HG03066 (cell line): Measurements from ENCODE around the gene CFTR.
"Not testable (repeated sequence)": the region's sequence is repeated elsewhere in the genome, so short reads cannot be mapped to it uniquely, and the experiment has no call there.

Experiments used
- ATAC-seq: cut with Tn5 transposase; IDR thresholded peaks from one replicate; pipeline ENCODE4 v1.9.1; 2021; ENCODE audit warnings: low read depth; ENCODE audit not compliant: unreplicated experiment

The CFTR gene

DNA sequence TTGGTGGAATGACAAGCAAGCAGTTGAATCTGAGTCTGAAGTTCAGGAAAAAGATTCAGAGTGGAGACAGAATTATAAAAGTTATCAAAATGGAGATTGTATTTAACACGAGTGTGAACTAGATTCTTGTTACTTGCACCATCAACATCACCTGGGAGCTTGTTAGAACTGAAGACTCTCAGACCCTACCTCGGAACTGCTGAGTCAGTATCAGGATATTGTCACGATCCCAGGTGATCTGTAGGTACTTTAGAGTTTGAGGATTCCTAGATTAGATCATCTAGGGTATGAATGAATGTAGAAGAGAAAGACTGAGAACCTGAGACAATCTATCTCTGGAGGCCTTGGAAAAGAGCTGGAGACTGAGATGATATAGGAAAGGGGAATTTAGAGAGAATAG lies 199.3 kb downstream of the CFTR start:
- ATAC-seq: no peak

DNA sequence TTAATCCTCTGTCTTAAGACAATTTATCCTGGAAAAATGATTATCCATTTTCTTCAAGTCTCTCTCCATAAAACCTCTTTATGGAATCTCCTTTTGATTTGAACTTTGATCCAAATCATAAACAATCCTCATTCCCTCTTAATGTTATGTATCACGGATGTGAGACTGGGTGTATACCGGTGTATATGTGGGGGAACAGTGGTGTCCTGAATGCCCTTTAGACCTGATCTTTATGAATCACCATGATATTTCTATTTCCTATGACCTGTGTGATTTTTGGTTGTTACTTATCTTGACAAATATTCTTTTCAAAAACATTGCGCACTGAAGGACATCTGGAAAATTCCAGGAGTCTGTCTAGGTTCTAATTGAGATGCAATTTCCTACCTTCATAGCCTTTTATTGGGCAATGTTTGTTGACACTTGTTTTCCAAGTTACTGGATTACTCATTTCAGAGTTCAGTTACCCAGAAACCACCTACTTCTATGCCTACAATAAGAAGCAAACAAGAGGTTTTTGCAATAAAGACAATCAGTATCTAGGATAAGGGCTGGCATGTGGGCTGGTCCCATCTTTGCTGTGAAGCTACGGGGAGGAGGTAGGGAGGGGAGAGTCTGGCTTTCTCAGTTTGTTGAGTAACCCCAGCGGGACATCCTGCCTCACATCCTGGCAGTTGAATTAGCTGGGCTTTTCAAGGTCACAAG lies 203.0 kb downstream of the CFTR start:
- ATAC-seq: no peak

- no peak for ATAC-seq
These were observed 203.8 kb downstream of the CFTR start for GRCh38 chr7:117683430-117684175.

GRCh38 chr7:117685795-117686194 lies 206.0 kb downstream of the CFTR start:
- ATAC-seq: no peak

GRCh38 chr7:117686311-117686935 lies 206.6 kb downstream of the CFTR start:
- no peak for ATAC-seq

DNA sequence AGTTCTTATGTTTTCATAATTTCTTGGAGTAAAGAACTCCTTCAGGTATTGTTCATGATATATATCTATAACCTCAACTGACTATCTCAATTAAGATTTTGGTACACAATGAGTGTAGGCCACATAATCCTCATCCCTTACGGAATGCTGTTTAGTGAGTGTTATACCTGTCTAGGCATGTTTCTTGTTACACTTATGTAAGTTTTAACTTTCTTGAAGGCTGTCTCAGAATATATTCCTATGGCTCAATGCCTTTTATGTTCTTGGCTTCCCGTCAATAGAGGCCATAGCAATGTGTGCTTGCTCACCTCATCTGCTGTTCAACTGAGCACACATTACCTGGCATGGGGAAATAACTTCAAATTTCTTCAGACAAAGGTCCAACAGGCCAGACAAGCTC lies 208.3 kb downstream of the CFTR start:
- no peak for ATAC-seq

DNA sequence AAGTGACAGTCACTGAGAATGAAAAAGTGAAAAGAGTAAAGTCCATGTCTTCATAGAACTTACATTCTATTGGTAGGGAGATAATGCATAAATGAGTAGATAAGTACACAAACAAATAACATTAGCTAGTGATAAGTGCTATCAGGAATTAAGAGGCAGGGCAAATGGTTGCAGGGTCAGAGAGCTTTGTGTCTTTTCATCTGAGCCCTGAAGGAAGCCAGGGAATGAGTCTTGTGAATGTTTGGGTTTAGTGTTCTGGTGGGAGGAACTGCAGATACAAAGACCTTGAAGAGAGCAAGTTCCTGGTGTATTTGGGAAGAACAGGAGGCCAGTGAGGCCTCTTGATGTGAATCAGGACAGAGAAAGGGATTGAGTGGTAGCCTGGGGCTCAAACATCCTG lies 209.6 kb downstream of the CFTR start:
- ATAC-seq: no peak

DNA sequence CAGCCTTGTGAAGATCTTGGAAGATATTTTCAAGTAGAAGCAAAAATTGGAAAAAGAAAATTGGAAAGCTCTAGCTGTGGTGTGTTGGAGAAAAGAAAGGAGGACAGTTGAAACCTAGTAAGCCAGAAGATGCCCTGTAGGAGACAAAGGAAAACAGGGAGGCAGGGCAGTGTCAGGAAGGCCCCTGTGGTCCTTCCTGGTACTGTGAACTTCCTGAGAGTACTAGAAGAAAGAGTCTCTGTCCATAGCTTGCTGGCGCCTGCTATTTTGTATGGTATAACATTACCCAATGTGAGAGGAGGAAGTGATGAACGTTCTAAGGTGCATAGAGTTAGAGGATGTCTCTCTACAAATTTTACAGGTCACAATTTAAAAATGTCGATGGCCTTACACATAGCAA lies 210.3 kb downstream of the CFTR start:
- no peak for ATAC-seq

GRCh38 chr7:117692338-117692737 lies 212.5 kb downstream of the CFTR start:
- no peak for ATAC-seq

DNA sequence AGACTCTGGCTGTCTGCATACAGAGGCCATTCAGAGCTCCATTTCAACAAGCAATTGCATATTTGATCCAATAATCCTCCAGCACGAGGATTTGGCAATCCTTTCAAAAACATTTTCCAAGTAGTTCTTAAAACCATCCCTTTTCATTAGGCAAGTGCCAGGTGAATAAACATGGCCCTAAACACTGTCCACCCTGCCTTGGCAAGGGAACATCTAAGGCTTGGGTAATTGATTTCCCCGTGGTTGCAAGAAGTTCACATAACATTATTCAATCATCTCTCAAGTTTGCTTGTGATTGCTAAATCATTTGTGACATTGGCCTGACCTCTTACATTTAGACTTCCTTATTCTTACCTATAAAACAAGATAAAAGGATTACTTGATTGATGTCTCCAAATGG lies 218.2 kb downstream of the CFTR start:
- no peak for ATAC-seq

- no peak for ATAC-seq
These were observed 224.2 kb downstream of the CFTR start for GRCh38 chr7:117704063-117704462.

DNA sequence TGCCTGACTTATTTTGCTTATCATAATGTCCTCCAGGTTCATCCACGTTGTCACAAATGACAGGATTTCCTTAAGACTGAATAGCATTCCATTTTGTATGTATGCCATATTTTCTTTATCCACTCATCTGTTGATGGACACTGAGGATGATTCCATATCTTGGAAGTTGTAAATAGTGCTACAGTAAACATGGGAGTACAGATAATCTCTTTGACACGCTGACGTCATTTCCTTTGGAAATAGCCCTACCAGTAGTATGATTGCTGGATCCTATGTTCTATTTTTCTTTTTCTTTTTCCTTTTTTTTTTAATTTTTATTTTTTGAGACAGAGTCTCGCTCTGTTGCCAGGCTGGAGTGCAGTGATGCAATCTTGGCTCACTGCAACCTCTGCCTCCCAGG lies 225.8 kb downstream of the CFTR start:
- ATAC-seq: no peak

- ATAC-seq: no peak
These were observed 226.4 kb downstream of the CFTR start for GRCh38 chr7:117706210-117706609.

DNA sequence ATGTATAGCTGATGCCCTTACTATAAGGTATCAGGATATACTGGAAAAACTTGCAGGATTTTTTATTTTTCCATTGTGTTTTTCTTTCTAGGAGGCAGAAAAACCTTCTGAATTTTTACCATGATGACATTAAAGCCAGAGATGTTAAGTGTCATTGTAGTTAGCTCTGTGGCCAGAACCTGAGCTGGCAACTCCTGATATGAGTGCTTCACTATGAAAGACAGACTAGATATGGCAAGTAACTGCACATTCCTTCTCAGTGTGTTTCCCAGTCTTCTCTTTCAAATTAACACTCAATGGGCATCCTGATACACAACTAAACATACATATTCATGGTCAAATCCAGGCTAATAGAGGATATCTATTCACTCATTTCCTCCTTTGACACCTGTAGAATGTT lies 227.3 kb downstream of the CFTR start:
- no peak for ATAC-seq

DNA sequence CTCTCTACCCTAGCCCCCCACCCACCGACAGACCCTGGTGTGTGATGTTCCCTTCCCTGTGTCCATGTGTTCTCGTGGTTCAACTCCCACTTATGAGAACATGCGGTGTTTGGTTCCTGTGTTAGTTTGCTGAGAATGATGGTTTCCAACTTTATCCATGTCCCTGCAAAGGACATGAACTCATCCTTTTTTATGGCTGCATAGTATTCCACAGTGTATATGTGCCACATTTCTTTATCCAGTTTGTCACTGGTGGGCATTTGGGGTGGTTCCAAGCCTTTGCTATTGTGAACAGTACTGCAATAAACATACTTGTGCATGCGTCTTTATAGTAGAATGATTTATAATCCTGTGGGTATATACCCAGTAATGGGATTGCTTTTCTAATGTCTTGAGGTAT lies 228.3 kb downstream of the CFTR start:
- ATAC-seq: not testable (repeated sequence)

GRCh38 chr7:117711556-117711955 lies 231.7 kb downstream of the CFTR start:
- no peak for ATAC-seq

DNA sequence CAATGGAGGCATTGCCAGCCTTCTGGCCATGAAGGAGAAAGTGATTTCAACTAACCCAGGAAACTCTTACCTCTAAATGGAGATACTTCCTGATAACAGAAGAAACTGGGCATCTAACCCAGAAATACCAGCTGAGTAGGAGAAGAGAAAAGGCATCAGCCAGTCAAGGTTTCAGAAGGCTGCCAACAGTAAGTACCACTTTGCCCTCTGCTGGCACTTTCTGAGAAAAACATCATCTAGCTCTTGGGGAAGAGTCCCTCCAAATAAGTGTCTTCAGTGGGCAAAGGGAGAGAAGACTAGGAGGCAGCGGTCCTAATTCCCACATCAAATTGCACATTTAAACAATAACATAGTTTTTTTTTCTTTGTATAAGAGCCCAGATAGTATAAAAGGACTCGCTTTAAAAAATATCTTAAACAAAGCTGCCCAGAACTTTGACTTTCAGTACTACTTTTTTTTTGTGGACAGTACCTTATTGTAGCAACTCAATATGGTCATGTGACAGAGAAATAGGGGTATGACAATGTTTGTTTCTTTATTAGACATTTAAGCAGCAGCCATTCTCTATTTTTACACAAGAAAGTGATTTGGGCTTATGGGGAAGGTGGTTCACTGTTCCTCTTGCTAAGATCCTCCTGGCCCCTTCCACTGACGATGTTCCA lies 236.1 kb downstream of the CFTR start:
- ATAC-seq: peak; percentile 81

DNA sequence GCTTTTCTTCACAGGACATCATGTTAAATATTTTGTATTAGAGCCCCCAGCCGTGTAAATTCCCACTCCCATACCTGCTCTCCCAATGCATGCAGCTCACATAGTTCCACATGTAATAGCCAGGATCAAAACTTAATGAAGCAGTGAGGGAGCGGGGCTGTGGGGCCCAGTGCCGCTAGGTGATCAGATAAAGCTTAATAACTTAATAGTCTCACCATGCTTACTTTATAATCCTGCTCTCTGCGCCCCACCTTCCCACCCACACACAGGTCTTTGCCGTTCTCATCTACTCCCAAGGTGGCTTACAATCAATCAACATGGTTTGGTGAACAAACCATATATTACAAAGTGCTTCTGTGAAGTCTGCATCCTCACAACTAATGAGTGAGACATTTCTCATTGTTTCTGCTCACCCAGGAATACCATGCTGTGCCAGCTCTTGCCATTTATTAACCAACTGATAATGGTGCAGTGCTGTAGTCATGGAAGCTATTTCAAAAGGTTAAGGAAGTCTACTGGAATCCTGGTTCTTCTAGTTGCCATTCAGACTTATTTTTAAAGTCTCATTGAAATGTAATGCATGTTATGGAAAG lies 237.0 kb downstream of the CFTR start:
- no peak for ATAC-seq

DNA sequence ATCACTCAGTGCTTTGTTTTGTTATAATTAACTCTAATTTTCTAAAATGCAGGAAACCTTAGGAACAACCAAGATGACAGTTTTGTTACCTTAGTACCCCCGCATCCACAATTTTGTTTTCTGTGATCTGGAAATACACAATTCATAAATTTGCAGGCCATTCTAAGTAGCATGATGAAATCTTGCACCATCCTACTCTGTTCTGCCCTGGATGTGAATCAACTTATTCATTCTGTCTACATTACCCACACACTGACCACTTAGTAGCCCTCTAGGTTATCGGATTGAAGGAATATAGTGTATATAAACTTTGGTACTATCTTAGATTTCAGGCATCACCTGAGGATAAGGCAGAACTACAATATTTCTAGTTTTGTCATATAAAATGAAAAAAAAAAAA lies 237.5 kb downstream of the CFTR start:
- no peak for ATAC-seq
